H9 (cell line): Measurements from ENCODE around the gene TACR2. TPM values are rescaled to one million over a fixed set of nuclear protein-coding genes. Genes with fewer than 3 reads are reported as not detected.

ENCODE experiments used
- DNase-seq: peaks from one replicate; pipeline ENCODE4 v3.0.0-alpha.2; 2017
- H2AFZ ChIP-seq: one replicate; pipeline ENCODE4 v1.6.1; 2013; ENCODE audit warnings: mild to moderate bottlenecking, low read length, control low read depth, moderate library complexity
- H2AK5ac ChIP-seq: 2 replicates; pipeline ENCODE4 v1.6.1; 2013; ENCODE audit warnings: low read length, control low read depth, mixed read lengths; ENCODE audit not compliant: insufficient read length
- H2BK120ac ChIP-seq: one replicate; pipeline ENCODE4 v1.6.1; 2013; ENCODE audit warnings: low read depth, mild to moderate bottlenecking, low read length, control low read depth, inconsistent platforms; ENCODE audit not compliant: poor library complexity, severe bottlenecking
- H2BK12ac ChIP-seq: 2 replicates; pipeline ENCODE4 v1.6.1; 2013; ENCODE audit warnings: low read length, control low read depth, mixed read lengths, low read depth; ENCODE audit not compliant: insufficient read length
- H2BK15ac ChIP-seq: 2 replicates; pipeline ENCODE4 v1.6.1; 2013; ENCODE audit warnings: low read depth, low read length, control low read depth
- H2BK20ac ChIP-seq: one replicate; pipeline ENCODE4 v1.6.1; 2013; ENCODE audit warnings: low read depth, mild to moderate bottlenecking, low read length, control low read depth, inconsistent platforms; ENCODE audit not compliant: poor library complexity, severe bottlenecking
- H2BK5ac ChIP-seq: 2 replicates; pipeline ENCODE4 v1.6.1; 2013; ENCODE audit warnings: low read length, control low read depth, mixed read lengths; ENCODE audit not compliant: insufficient read length
- H3K14ac ChIP-seq: 2 replicates; pipeline ENCODE4 v1.6.1; 2013; ENCODE audit warnings: low read length, control low read depth; ENCODE audit not compliant: insufficient read depth
- H3K18ac ChIP-seq: 2 replicates; pipeline ENCODE4 v1.6.1; 2013; ENCODE audit warnings: low read depth, mild to moderate bottlenecking, mixed read lengths, low read length, control low read depth; ENCODE audit not compliant: insufficient read length
- H3K23ac ChIP-seq: 2 replicates; pipeline ENCODE4 v1.6.1; 2013; ENCODE audit warnings: low read length, control low read depth, mixed read lengths, low read depth; ENCODE audit not compliant: insufficient read length
- H3K23me2 ChIP-seq: 2 replicates; pipeline ENCODE4 v1.6.1; 2013; ENCODE audit warnings: low read depth, mild to moderate bottlenecking, mixed read lengths, low read length, control low read depth; ENCODE audit not compliant: insufficient read length, poor library complexity, severe bottlenecking
- H3K27ac ChIP-seq: 2 replicates; pipeline ENCODE4 v1.5.1; 2013; ENCODE audit warnings: low read length, control low read depth, mixed read lengths, low read depth; ENCODE audit not compliant: insufficient read length
- H3K27me3 ChIP-seq: 2 replicates; pipeline ENCODE4 v1.6.1; 2013; ENCODE audit warnings: low read length, control low read depth, inconsistent platforms; ENCODE audit not compliant: insufficient read depth
- H3K4ac ChIP-seq: 2 replicates; pipeline ENCODE4 v1.6.1; 2013; ENCODE audit warnings: low read depth, mild to moderate bottlenecking, control low read depth, inconsistent platforms, low read length, moderate library complexity
- H3K4me1 ChIP-seq: 2 replicates; pipeline ENCODE4 v1.6.1; 2013; ENCODE audit warnings: low read length, control low read depth, inconsistent platforms; ENCODE audit not compliant: insufficient read depth
- H3K4me2 ChIP-seq: 2 replicates; pipeline ENCODE4 v1.6.1; 2013; ENCODE audit warnings: low read length, control low read depth, mixed read lengths; ENCODE audit not compliant: insufficient read length, insufficient read depth
- H3K56ac ChIP-seq: 2 replicates; pipeline ENCODE4 v1.6.1; 2013; ENCODE audit warnings: low read depth, mild to moderate bottlenecking, mixed read lengths, low read length, control low read depth; ENCODE audit not compliant: insufficient read length
- H3K79me1 ChIP-seq: 2 replicates; pipeline ENCODE4 v1.6.1; 2013; ENCODE audit warnings: low read depth, mild to moderate bottlenecking, moderate library complexity, low read length, control low read depth, inconsistent platforms; ENCODE audit not compliant: insufficient read depth, poor library complexity, severe bottlenecking
- H3K79me2 ChIP-seq: 2 replicates; pipeline ENCODE4 v1.6.1; 2013; ENCODE audit warnings: low read length, control low read depth, inconsistent platforms; ENCODE audit not compliant: insufficient read depth
- H3K9ac ChIP-seq: 2 replicates; pipeline ENCODE4 v1.6.1; 2013; ENCODE audit warnings: low read length, control low read depth, mixed read lengths; ENCODE audit not compliant: insufficient read length; ENCODE audit errors: extremely low read depth
- H3K9me3 ChIP-seq: one replicate; pipeline ENCODE4 v1.6.1; 2013; ENCODE audit warnings: low read depth, low read length, inconsistent platforms; ENCODE audit not compliant: control insufficient read depth
- H3T11ph ChIP-seq: one replicate; pipeline ENCODE4 v1.6.1; 2013; ENCODE audit warnings: mild to moderate bottlenecking, low read length, control low read depth, inconsistent platforms
- H4K20me1 ChIP-seq: one replicate; pipeline ENCODE4 v1.6.1; 2013; ENCODE audit not compliant: control insufficient read depth, insufficient read length, insufficient read depth
- H4K5ac ChIP-seq: 2 replicates; pipeline ENCODE4 v1.6.1; 2013; ENCODE audit warnings: low read depth, mild to moderate bottlenecking, mixed read lengths, low read length, control low read depth; ENCODE audit not compliant: insufficient read length
- H4K8ac ChIP-seq: replicated peaks from 2 replicates; pipeline ENCODE4 v1.6.1; 2013; ENCODE audit warnings: low read length, control low read depth, mixed read lengths, low read depth; ENCODE audit not compliant: insufficient read length
- H4K91ac ChIP-seq: 2 replicates; pipeline ENCODE4 v1.6.1; 2013; ENCODE audit warnings: low read depth, mild to moderate bottlenecking, moderate library complexity, mixed read lengths, low read length, control low read depth; ENCODE audit not compliant: insufficient read length
- H3K27ac Mint-ChIP-seq, 3 experiments: 2 replicates in 2 of 3; 3 replicates in 1 of 3; pipeline ENCODE4 v1.8.0; 2020 to 2021; ENCODE audit warnings: mixed read lengths in 3 of 3, mild to moderate bottlenecking in 1 of 3, moderate library complexity in 1 of 3
- H3K27me3 Mint-ChIP-seq: 2 replicates; pipeline ENCODE4 v1.8.0; 2021; ENCODE audit warnings: low read depth, mild to moderate bottlenecking, moderate library complexity, mixed read lengths
- H3K36me3 Mint-ChIP-seq, 3 experiments: 2 replicates in 2 of 3; 3 replicates in 1 of 3; pipeline ENCODE4 v1.8.0; 2020 to 2021; ENCODE audit warnings: low read depth in 3 of 3, mixed read lengths in 3 of 3; ENCODE audit not compliant: insufficient read depth in 1 of 3
- H3K4me1 Mint-ChIP-seq, 2 experiments: 2 replicates each; pipeline ENCODE4 v1.8.0; 2020; ENCODE audit warnings: mixed read lengths in 2 of 2
- H3K4me3 Mint-ChIP-seq, 2 experiments: 2 replicates in 1 of 2; 3 replicates in 1 of 2; pipeline ENCODE4 v1.8.0; 2020 to 2021; ENCODE audit warnings: mild to moderate bottlenecking in 2 of 2, mixed read lengths in 2 of 2, moderate library complexity in 1 of 2
- H3K9me3 Mint-ChIP-seq, 2 experiments: 2 replicates in 1 of 2; 3 replicates in 1 of 2; pipeline ENCODE4 v1.8.0; 2020; ENCODE audit warnings: mild to moderate bottlenecking in 2 of 2, mixed read lengths in 2 of 2, moderate library complexity in 1 of 2
- CTCF ChIP-seq: fragments of 200-600 bp; sonication (generic); conservative IDR thresholded peaks from 3 replicates; pipeline ENCODE4 v1.8.0; 2021; ENCODE audit warnings: antibody characterized with exemption, mild to moderate bottlenecking
- WGBS: extraction: QIAGEN DNeasy Blood & Tissue Kit; methylation state at CpG from one replicate; pipeline ENCODE4 v1.1.7; 2013; ENCODE audit warnings: missing lambda C conversion rate, low lambda C conversion rate, mixed read lengths; ENCODE audit not compliant: insufficient read length; ENCODE audit errors: extremely low coverage; 5-methylcytosine and 5-hydroxymethylcytosine counted together
- total RNA-seq: library from RNA; stranded (reverse); gene quantifications from 2 replicates; pipeline ENCODE4 v1.2.1, GENCODE V29; 2021

TACR2 gene
- total RNA-seq, 1 experiment from 2014 or later: not detected

GRCh38 chr10:69403519-69403918 is 13.2 kb downstream of the TACR2 start:
- Histone ChIP-seq H3K23ac (no peak overlapping the region), H4K5ac (no peak overlapping the region), H3K18ac (no peak overlapping the region), H2BK120ac (no peak overlapping the region), H4K8ac (no peak overlapping the region), H2BK20ac (no peak overlapping the region), H3K23me2 (no peaks in the 10 kb centered on the region), H3K4me2 (no peak overlapping the region), H3K27ac (no peak overlapping the region), H4K20me1 (no peaks in the 10 kb centered on the region), H3K4me1 (no peaks in the 10 kb centered on the region; the same call in 1 of the 2 replicates), H3K56ac (no peak overlapping the region), H4K91ac (no peak overlapping the region), H2BK5ac (no peak overlapping the region), H2AFZ (no peak overlapping the region), H3K79me2 (no peaks in the 10 kb centered on the region), H2BK12ac (no peak overlapping the region), H3K4ac (no peak overlapping the region), H3K79me1 (no peaks in the 10 kb centered on the region), H3K9me3 (no peaks in the 10 kb centered on the region), H3K9ac (no peak overlapping the region), H2BK15ac (no peak overlapping the region), H3T11ph (no peak overlapping the region), H3K27me3 (no peaks in the 10 kb centered on the region), H3K14ac (no peak overlapping the region), H2AK5ac (no peak overlapping the region)
- Mint-ChIP-seq H3K27ac (no peak overlapping the region), H3K9me3 (no peaks in the 10 kb centered on the region), H3K27me3 (peaks cover 9% of the 10 kb centered on the region), H3K4me1 (peaks cover 26 to 34% of the 10 kb centered on the region in 2 experiments), H3K36me3 (peaks cover 24 to 37% (median 36%) of the 10 kb centered on the region in 3 experiments), H3K4me3 (no peak overlapping the region)
- no CpG with 5 or more reads among the region's 3 CpGs for WGBS
- DNase-seq: no peak
- no peak for TF ChIP-seq CTCF
